Peyer's patch (tissue), 4 donors: ENCODE results near the gene BLNK. TPM values are rescaled to one million over a fixed set of nuclear protein-coding genes. Genes with fewer than 3 reads are reported as not detected.
A peak's percentile ranks its signal among the peaks of the same experiment; 100 is the strongest.

Experiments
- DNase-seq, 3 donors: peaks; one replicate each; pipeline ENCODE4 v3.0.0-alpha.2; 2017 to 2019
- H3K27ac ChIP-seq, 4 donors: fragments of 200-600 bp; sonication (generic); one replicate each; pipeline ENCODE4 v1.5.1; 2016 to 2019
- H3K27me3 ChIP-seq, 2 donors: fragments of 200-600 bp; sonication (generic); one replicate each; pipeline ENCODE4 v1.5.1; 2019
- H3K36me3 ChIP-seq, 3 donors: fragments of 200-600 bp; sonication (generic); one replicate each; pipeline ENCODE4 v1.5.1; 2016 to 2019
- H3K4me1 ChIP-seq, 4 donors: fragments of 200-600 bp; sonication (generic); one replicate each; pipeline ENCODE4 v1.5.1; 2016 to 2019
- H3K4me3 ChIP-seq, 4 donors: fragments of 200-600 bp; sonication (generic); 1 replicate in 3 of 4; 2 replicates in 1 of 4; pipeline ENCODE4 v1.5.1; 2016 to 2019; ENCODE audit warnings: mild to moderate bottlenecking in 1 of 4
- H3K9me3 ChIP-seq, 4 donors: fragments of 200-600 bp; sonication (generic); one replicate each; pipeline ENCODE4 v1.5.1; 2016 to 2019; ENCODE audit warnings: mild to moderate bottlenecking in 1 of 4
- POLR2A ChIP-seq, 2 donors: fragments of 450-650 bp; IDR thresholded peaks; one replicate each; pipeline ENCODE4 v1.5.1; 2017; ENCODE audit warnings: antibody characterized with exemption in 2 of 2, mild to moderate bottlenecking in 2 of 2, moderate library complexity in 2 of 2
- total RNA-seq, 4 donors: library from RNA; depleted of rRNA; stranded (reverse); fragments of >200 nt; gene quantifications; one replicate each; pipeline ENCODE4 v1.1.0, GENCODE V29; 2016
- TF ChIP-seq, protein P1 (sequence below), 6 experiments: fragments of 450-650 bp in 4 of 6; fragments of 200-600 bp in 2 of 6; sonication (generic) in 1 of 6; IDR thresholded peaks; one replicate each; pipeline ENCODE4 v1.5.1; 2017 to 2019; ENCODE audit warnings: antibody characterized with exemption in 6 of 6, mild to moderate bottlenecking in 3 of 6, moderate library complexity in 1 of 6

BLNK gene
- total RNA-seq, 4 donors from 2014 or later = 49.3 to 79.5 (median 50.1) TPM

DNA sequence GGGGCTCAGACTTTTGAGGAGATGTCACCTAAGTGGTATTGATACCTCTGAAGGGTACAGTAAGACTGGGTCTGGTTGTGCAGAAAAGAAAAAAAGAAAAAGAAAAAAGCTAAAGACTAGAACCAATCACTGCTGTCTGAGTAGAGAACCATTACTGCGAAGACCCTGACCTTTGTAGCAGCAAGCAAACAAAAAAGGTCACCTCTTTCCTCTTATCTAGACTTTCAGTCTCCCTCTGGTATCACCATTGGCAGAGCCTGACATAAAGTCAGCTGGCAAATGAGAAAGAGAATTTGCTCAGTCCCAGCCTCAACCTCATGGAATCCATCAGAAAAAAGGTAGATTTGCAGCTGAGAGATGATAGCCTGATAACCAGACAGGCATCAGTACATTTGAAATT is 30.2 kb upstream of the BLNK start:
- no peak overlapping the region for H3K27ac ChIP-seq
- no peaks in the 10 kb centered on the region for H3K36me3 ChIP-seq
- H3K9me3 ChIP-seq = no peaks in the 10 kb centered on the region
- H3K27me3 ChIP-seq = no peaks in the 10 kb centered on the region
- no peak for DNase-seq
- TF ChIP-seq POLR2A (IDR thresholded peaks at IDR 0.05) = no peak
- TF ChIP-seq, protein P1, sequence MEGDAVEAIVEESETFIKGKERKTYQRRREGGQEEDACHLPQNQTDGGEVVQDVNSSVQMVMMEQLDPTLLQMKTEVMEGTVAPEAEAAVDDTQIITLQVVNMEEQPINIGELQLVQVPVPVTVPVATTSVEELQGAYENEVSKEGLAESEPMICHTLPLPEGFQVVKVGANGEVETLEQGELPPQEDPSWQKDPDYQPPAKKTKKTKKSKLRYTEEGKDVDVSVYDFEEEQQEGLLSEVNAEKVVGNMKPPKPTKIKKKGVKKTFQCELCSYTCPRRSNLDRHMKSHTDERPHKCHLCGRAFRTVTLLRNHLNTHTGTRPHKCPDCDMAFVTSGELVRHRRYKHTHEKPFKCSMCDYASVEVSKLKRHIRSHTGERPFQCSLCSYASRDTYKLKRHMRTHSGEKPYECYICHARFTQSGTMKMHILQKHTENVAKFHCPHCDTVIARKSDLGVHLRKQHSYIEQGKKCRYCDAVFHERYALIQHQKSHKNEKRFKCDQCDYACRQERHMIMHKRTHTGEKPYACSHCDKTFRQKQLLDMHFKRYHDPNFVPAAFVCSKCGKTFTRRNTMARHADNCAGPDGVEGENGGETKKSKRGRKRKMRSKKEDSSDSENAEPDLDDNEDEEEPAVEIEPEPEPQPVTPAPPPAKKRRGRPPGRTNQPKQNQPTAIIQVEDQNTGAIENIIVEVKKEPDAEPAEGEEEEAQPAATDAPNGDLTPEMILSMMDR (IDR thresholded peaks at IDR 0.05) = no peak
- H3K4me1 ChIP-seq = no peaks in the 10 kb centered on the region
- no peak overlapping the region for H3K4me3 ChIP-seq

DNA sequence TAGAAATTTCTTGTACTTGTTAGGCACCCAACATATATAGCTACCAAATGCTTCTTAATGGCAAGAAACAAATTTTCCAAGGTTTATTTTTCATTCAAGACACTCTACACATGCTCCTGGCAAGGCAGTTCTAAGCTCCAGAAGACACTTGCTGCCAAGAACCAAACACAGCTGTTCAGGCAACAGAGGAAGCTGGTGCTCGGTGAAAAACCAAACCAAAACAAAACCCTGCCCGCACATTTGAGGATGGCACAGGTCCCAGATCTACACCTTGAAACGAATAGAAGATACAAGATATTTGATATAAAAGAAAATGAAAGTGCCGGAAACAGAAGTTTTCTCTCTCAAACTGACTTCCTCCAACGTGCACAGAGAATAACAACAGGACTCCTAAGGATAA is 28.0 kb upstream of the BLNK start:
- H3K27me3 ChIP-seq = no peaks in the 10 kb centered on the region
- H3K27ac ChIP-seq = peak overlapping the region in 1 of 4 donors; percentile 20
- TF ChIP-seq, protein P1 (IDR thresholded peaks at IDR 0.05) = no peak
- TF ChIP-seq POLR2A (IDR thresholded peaks at IDR 0.05) = no peak
- DNase-seq = no peak
- no peak overlapping the region for H3K4me3 ChIP-seq
- H3K36me3 ChIP-seq = no peaks in the 10 kb centered on the region
- no peaks in the 10 kb centered on the region for H3K9me3 ChIP-seq
- H3K4me1 ChIP-seq = no peaks in the 10 kb centered on the region

DNA sequence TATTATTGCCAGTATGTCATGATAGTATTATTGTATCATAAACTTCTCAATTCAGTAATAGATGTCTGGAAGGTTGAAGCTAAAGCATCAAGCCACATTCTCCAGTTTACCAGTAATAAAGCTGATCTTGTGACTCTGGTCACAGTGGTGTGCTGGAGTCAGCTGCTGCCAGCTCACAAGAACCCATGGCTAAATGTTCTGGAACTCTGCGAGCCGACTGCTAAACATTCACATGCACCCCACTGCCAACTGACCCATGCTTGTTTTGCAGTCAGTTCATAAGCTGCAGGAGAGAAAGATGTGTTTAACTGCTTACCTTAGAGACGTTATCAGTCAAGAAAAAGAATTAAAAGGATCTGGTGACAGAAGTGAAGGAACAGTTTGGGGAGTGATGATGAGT is 27.0 kb upstream of the BLNK start:
- Histone ChIP-seq H3K4me1 (no peaks in the 10 kb centered on the region), H3K4me3 (no peak overlapping the region), H3K9me3 (no peaks in the 10 kb centered on the region), H3K27ac (no peak overlapping the region), H3K27me3 (no peaks in the 10 kb centered on the region), H3K36me3 (no peaks in the 10 kb centered on the region)
- no peak for TF ChIP-seq POLR2A (IDR thresholded peaks at IDR 0.05)
- TF ChIP-seq, protein P1 (IDR thresholded peaks at IDR 0.05) = no peak
- DNase-seq = no peak

DNA sequence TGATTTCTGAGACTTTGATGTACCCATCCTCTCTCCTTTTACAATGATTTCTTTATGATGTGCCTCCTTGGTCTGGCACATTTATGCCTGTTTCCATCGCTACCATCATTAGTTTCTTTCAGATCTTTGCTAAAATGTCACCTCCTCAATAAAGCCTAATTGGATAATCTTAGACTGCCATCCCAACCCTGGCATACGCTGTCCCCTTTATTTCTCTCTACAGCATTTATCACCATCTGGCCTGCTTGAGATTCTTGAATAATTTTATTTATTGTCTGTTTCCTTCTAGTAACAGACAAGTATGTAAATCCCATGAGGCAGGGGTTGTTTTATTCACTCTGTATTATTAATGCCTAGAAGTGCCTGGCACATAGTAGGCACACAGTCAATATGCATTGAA is 26.1 kb upstream of the BLNK start:
- TF ChIP-seq, protein P1 (IDR thresholded peaks at IDR 0.05) = no peak
- TF ChIP-seq POLR2A (IDR thresholded peaks at IDR 0.05) = no peak
- H3K9me3 ChIP-seq = no peaks in the 10 kb centered on the region
- no peaks in the 10 kb centered on the region for H3K36me3 ChIP-seq
- no peak overlapping the region for H3K27ac ChIP-seq
- H3K4me1 ChIP-seq = no peaks in the 10 kb centered on the region
- H3K27me3 ChIP-seq = no peaks in the 10 kb centered on the region
- no peak overlapping the region for H3K4me3 ChIP-seq
- no peak for DNase-seq

DNA sequence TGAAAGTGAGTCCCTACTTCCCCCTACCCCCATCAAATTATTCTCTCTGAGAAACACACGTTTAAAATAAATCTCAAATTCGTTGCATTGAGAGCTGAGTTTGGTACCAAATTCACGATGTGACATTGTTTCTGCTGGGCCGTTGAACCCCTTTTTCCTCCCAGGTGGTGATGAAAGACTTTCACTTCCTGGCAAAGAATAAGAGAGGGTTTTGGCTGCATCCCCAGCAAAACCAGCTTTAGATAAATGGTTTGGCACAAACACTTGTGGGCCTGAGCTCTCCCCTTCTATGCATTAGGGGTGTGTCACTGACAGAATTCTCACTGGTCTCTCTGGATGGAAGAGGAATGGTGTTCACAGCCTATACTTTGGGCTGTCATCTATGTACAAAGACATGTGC is 24.1 kb upstream of the BLNK start:
- H3K27me3 ChIP-seq = no peaks in the 10 kb centered on the region
- DNase-seq = no peak
- H3K4me3 ChIP-seq = no peak overlapping the region
- no peak overlapping the region for H3K27ac ChIP-seq
- no peaks in the 10 kb centered on the region for H3K36me3 ChIP-seq
- H3K4me1 ChIP-seq = no peaks in the 10 kb centered on the region
- no peaks in the 10 kb centered on the region for H3K9me3 ChIP-seq
- no peak for TF ChIP-seq POLR2A (IDR thresholded peaks at IDR 0.05)
- TF ChIP-seq, protein P1 (IDR thresholded peaks at IDR 0.05) = no peak
